K562 (cell line): Measurements from ENCODE around the gene ZNF276. TPM values are rescaled to one million over a fixed set of nuclear protein-coding genes. Genes with fewer than 3 reads are reported as not detected.
A peak's percentile ranks its signal among the peaks of the same experiment; 100 is the strongest.

Source experiments
- CBFA2T2 ChIP-seq: fragments of 450-650 bp; conservative IDR thresholded peaks from 2 replicates; pipeline ENCODE4 v1.6.1; 2017; ENCODE audit warnings: mild to moderate bottlenecking
- CC2D1A ChIP-seq: fragments of 450-650 bp; IDR thresholded peaks from 2 replicates; pipeline ENCODE4 v1.6.1; 2017; ENCODE audit warnings: mild to moderate bottlenecking
- EGR1 ChIP-seq: fragments of 450-650 bp; conservative IDR thresholded peaks from 2 replicates; pipeline ENCODE4 v1.6.1; 2017; ENCODE audit warnings: mild to moderate bottlenecking
- FOSL1 ChIP-seq: fragments of 200-800 bp; sonication (Bioruptor generic); conservative IDR thresholded peaks from 2 replicates; pipeline ENCODE4 v1.6.1; 2016; ENCODE audit warnings: missing genetic modification characterization, missing compliant biosample characterization
- FOXA3 ChIP-seq, 2 experiments: fragments of 450-650 bp in 1 of 2; sonication (generic) in 1 of 2; formaldehyde crosslinking; IDR thresholded peaks in 1 of 2; conservative IDR thresholded peaks in 1 of 2; 2 replicates each; pipeline versions ENCODE4 v1.4.0 to v1.8.0; 2020 to 2022; ENCODE audit warnings: mild to moderate bottlenecking in 2 of 2, missing genetic modification reagents in 1 of 2
- FOXP1 ChIP-seq: sonication (generic); formaldehyde crosslinking; IDR thresholded peaks from 2 replicates; pipeline ENCODE4 v1.8.0; 2022; ENCODE audit warnings: mild to moderate bottlenecking, missing genetic modification reagents
- HNRNPLL ChIP-seq: fragments of 200-400 bp; formaldehyde crosslinking; IDR thresholded peaks from 2 replicates; pipeline ENCODE4 v1.6.1; 2017; ENCODE audit warnings: low read length, low read depth, mild to moderate bottlenecking; ENCODE audit not compliant: poor library complexity, severe bottlenecking
- JUNB ChIP-seq: fragments of 450-650 bp; formaldehyde crosslinking; conservative IDR thresholded peaks from 2 replicates; pipeline ENCODE4 v1.4.0; 2020; ENCODE audit warnings: mild to moderate bottlenecking
- JUND ChIP-seq, 2 experiments: IDR thresholded peaks; 2 replicates in 1 of 2; 3 replicates in 1 of 2; pipeline ENCODE4 v1.6.1; 2011; ENCODE audit warnings: borderline replicate concordance in 2 of 2, low read depth in 2 of 2, low read length in 2 of 2, improper control_type of control experiment in 1 of 2, missing biosample characterization in 1 of 2, missing genetic modification characterization in 1 of 2, missing genetic modification reagents in 1 of 2
- KLF6 ChIP-seq: fragments of 250-450 bp; sonication (Bioruptor Pico); IDR thresholded peaks from 2 replicates; pipeline ENCODE4 v1.4.0; 2020; ENCODE audit warnings: mild to moderate bottlenecking, moderate library complexity, borderline replicate concordance
- MAZ ChIP-seq, 2 experiments: fragments of 450-650 bp in 1 of 2; sonication (generic) in 1 of 2; formaldehyde crosslinking; IDR thresholded peaks in 1 of 2; conservative IDR thresholded peaks in 1 of 2; 2 replicates each; pipeline versions ENCODE4 v1.4.0 to v1.5.0; 2020; ENCODE audit warnings: mild to moderate bottlenecking in 1 of 2, missing genetic modification reagents in 1 of 2
- MEIS2 ChIP-seq: fragments of 450-650 bp; IDR thresholded peaks from 2 replicates; pipeline ENCODE4 v1.6.1; 2014; ENCODE audit warnings: mild to moderate bottlenecking; ENCODE audit not compliant: partially characterized antibody
- NBN ChIP-seq: fragments of 450-650 bp; IDR thresholded peaks from 2 replicates; pipeline ENCODE4 v1.6.1; 2016; ENCODE audit warnings: low read depth, mild to moderate bottlenecking
- TCF3 ChIP-seq: sonication (generic); formaldehyde crosslinking; IDR thresholded peaks from 2 replicates; pipeline ENCODE4 v1.4.0; 2020; ENCODE audit warnings: mild to moderate bottlenecking, missing genetic modification reagents
- ZNF232 ChIP-seq: sonication (generic); formaldehyde crosslinking; IDR thresholded peaks from 2 replicates; pipeline ENCODE4 v1.8.0; 2022; ENCODE audit warnings: mild to moderate bottlenecking, missing genetic modification reagents
- ZNF282 ChIP-seq: sonication (generic); formaldehyde crosslinking; IDR thresholded peaks from 2 replicates; pipeline ENCODE4 v1.8.1; 2023; ENCODE audit warnings: missing genetic modification reagents
- polyA plus RNA-seq, 8 experiments: library from polyadenylated mRNA; depleted of rRNA in 4 of 8; stranded (reverse) in 5 of 8; unstranded in 3 of 8; fragments of >200 nt; fragmentation: Nextera tagmentation in 2 of 8; fragmentation: Illumina TruSeq in 1 of 8; extraction: Ambion mirVana in 2 of 8; extraction: Trizol in 1 of 8; gene quantifications; 2 replicates each; pipeline versions ENCODE4 v1.2.1 to v1.2.3, GENCODE V29; 2011 to 2014; ENCODE audit warnings: inconsistent platforms in 1 of 8, missing spikeins in 1 of 8
- total RNA-seq, 7 experiments: library from RNA; depleted of rRNA in 6 of 7; stranded (reverse); fragments of >200 nt in 6 of 7; fragmentation: Illumina TruSeq in 2 of 7; extraction: Trizol in 2 of 7; gene quantifications; 2 replicates each; pipeline versions ENCODE4 v1.2.1 to v1.2.3, GENCODE V29; 2011 to 2021; ENCODE audit warnings: low replicate concordance in 1 of 7
- TF ChIP-seq, protein P1 (sequence below): fragments of 250-450 bp; sonication (Bioruptor Pico); IDR thresholded peaks from 2 replicates; pipeline ENCODE4 v1.8.0; 2021; ENCODE audit warnings: borderline replicate concordance, mild to moderate bottlenecking, moderate library complexity; ENCODE audit not compliant: poor library complexity, severe bottlenecking
- TF ChIP-seq, protein P2 (sequence below): fragments of 450-650 bp; IDR thresholded peaks from 2 replicates; pipeline ENCODE4 v1.6.1; 2018; ENCODE audit not compliant: partially characterized antibody
- TF ChIP-seq, protein P3 (sequence below): sonication (generic); formaldehyde crosslinking; IDR thresholded peaks from 2 replicates; pipeline ENCODE4 v1.9.0; 2022; ENCODE audit warnings: mild to moderate bottlenecking, missing genetic modification reagents
- TF ChIP-seq, protein P4 (sequence below): sonication (generic); formaldehyde crosslinking; IDR thresholded peaks from 2 replicates; pipeline ENCODE4 v1.5.0; 2020; ENCODE audit warnings: missing genetic modification reagents

Gene ZNF276
- total and polyA plus RNA-seq, 9 of the 15 experiments (the other 6 are each of a cell fraction or from before 2014, with no cell fraction given) = 0.49 to 43.9 (median 15.8) TPM

DNA sequence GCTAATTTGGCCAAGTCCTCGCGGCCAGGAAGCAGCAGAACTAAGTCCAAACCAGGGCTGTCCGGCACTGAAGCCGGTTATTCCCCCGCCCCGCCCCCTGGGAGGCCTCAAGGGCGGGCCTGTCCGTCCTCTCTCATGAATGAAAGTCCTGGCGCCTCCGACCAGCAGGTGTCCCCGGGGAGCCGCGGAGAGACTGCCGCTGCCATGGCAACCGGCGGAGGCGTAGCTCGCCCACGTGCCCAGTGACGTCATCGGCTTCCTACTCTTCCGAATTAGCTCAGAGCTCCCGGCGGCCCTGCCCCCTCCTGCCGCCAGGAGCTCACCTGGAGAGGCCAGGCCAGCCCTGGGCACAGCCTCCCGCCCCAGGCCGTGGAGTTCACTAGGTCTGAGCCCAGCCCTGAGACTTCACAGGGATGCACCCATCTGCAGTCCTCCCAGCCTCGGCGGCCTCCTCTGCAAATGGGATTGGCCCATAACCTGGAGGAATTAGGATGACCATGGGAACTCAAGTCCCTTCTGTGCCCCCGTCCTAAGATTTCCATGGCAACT is 21.2 kb upstream of the ZNF276 start (continued):
- TF ChIP-seq FOXA3 (CRISPR knock-in tag; conservative IDR thresholded peaks at IDR 0.05 in 1 of 2, IDR thresholded peaks at IDR 0.05 in 1 of 2) (peak in 1 of 2 experiments; percentile 24; a peak in 1 of 4 replicates), EGR1 (peak; percentile 100), JUNB (CRISPR knock-in tag) (peak; percentile 98), JUND (IDR thresholded peaks at IDR 0.05; ENCODE audit: borderline replicate concordance, low read depth, low read length) (peak; percentile 99), JUND (tag; IDR thresholded peaks at IDR 0.05; ENCODE audit: borderline replicate concordance, low read depth, low read length) (peak; percentile 96), KLF6 (CRISPR knock-in tag) (peak; percentile 5; the same call in 1 of the 2 replicates), FOSL1 (tag) (peak; percentile 73), FOXP1 (0 out of 2 replicates have a peak, but pooled peaks have one; percentile 29), NBN (peak; percentile 99), TCF3 (CRISPR knock-in tag) (0 out of 2 replicates have a peak, but pooled peaks have one; percentile 21), MEIS2 (peak; percentile 31), CC2D1A (peak; percentile 32; the same call in 1 of the 2 replicates), HNRNPLL (peak; percentile 37), ZNF232 (CRISPR knock-in tag) (no peak), CBFA2T2 (peak; percentile 64), ZNF282 (CRISPR knock-in tag) (no peak), MAZ (CRISPR knock-in tag; conservative IDR thresholded peaks at IDR 0.05 in 1 of 2, IDR thresholded peaks at IDR 0.05 in 1 of 2) (peak; percentile 63 to 81; a peak in 3 of 4 replicates)
- TF ChIP-seq, protein P1, sequence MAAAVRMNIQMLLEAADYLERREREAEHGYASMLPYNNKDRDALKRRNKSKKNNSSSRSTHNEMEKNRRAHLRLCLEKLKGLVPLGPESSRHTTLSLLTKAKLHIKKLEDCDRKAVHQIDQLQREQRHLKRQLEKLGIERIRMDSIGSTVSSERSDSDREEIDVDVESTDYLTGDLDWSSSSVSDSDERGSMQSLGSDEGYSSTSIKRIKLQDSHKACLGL = peak; percentile 45
- TF ChIP-seq, protein P2, sequence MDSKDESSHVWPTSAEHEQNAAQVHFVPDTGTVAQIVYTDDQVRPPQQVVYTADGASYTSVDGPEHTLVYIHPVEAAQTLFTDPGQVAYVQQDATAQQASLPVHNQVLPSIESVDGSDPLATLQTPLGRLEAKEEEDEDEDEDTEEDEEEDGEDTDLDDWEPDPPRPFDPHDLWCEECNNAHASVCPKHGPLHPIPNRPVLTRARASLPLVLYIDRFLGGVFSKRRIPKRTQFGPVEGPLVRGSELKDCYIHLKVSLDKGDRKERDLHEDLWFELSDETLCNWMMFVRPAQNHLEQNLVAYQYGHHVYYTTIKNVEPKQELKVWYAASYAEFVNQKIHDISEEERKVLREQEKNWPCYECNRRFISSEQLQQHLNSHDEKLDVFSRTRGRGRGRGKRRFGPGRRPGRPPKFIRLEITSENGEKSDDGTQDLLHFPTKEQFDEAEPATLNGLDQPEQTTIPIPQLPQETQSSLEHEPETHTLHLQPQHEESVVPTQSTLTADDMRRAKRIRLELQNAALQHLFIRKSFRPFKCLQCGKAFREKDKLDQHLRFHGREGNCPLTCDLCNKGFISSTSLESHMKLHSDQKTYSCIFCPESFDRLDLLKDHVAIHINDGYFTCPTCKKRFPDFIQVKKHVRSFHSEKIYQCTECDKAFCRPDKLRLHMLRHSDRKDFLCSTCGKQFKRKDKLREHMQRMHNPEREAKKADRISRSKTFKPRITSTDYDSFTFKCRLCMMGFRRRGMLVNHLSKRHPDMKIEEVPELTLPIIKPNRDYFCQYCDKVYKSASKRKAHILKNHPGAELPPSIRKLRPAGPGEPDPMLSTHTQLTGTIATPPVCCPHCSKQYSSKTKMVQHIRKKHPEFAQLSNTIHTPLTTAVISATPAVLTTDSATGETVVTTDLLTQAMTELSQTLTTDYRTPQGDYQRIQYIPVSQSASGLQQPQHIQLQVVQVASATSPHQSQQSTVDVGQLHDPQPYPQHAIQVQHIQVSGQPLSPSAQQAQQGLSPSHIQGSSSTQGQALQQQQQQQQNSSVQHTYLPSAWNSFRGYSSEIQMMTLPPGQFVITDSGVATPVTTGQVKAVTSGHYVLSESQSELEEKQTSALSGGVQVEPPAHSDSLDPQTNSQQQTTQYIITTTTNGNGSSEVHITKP = peak; percentile 10
- TF ChIP-seq, protein P3, sequence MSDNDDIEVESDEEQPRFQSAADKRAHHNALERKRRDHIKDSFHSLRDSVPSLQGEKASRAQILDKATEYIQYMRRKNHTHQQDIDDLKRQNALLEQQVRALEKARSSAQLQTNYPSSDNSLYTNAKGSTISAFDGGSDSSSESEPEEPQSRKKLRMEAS (CRISPR knock-in tag) = peak; percentile 91
- TF ChIP-seq, protein P4, sequence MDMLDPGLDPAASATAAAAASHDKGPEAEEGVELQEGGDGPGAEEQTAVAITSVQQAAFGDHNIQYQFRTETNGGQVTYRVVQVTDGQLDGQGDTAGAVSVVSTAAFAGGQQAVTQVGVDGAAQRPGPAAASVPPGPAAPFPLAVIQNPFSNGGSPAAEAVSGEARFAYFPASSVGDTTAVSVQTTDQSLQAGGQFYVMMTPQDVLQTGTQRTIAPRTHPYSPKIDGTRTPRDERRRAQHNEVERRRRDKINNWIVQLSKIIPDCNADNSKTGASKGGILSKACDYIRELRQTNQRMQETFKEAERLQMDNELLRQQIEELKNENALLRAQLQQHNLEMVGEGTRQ = peak; percentile 99
